ENCODE results near the gene SMPD3.

DNA sequence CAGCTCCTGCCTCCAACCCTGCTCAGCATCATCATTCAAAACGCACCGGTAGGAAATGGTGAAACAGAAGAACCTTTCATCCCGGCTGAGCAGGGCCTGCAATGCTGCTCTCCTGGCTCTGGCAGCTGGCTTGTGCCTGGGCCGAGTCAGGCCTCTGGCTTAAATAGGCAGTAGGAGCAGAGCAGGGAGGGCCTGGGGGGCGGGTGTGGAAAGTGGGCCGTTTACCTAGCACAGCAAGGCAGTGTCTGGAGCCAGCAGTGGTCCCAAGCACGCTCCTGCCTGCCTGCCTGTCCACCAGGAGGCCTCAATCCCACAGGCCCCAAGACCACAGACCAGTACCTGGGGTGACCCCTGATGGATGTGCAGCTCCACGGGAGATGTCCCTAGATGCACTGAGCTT, 59.3 kb downstream of the SMPD3 start:
- no peak for TF ChIP-seq CTCF (conservative IDR thresholded peaks at IDR 0.05 in 1 of 2, IDR thresholded peaks at IDR 0.05 in 1 of 2; ENCODE audit: extremely low read depth in 1 of 2, insufficient read depth in 1 of 2, low read depth in 1 of 2, low read length in 2 of 2)
- no peak for TF ChIP-seq EZH2 (IDR thresholded peaks at IDR 0.05; ENCODE audit: borderline replicate concordance, low read length)
